ENCODE results near the gene SMAD3.

Gene SMAD3

GRCh38 chr15:67136802-67137201, 71.4 kb downstream of the SMAD3 start:
- Mint-ChIP-seq H3K4me3 (no peak overlapping the region), H3K4me1 (ENCODE audit: low read depth) (peaks cover 65% of the 10 kb centered on the region), H3K36me3 (peaks cover 3% of the 10 kb centered on the region)

GRCh38 chr15:67137319-67137718, 71.9 kb downstream of the SMAD3 start:
- Mint-ChIP-seq H3K27ac (peak overlapping the region; percentile 64), H3K9me3 (ENCODE audit: low read depth) (no peaks in the 10 kb centered on the region), H3K4me1 (ENCODE audit: low read depth) (peaks cover 65% of the 10 kb centered on the region), H3K36me3 (peaks cover 3% of the 10 kb centered on the region), H3K27me3 (no peaks in the 10 kb centered on the region), H3K4me3 (peak overlapping the region; percentile 17)

More at GRCh38 chr15:67136802-67137201, 71.4 kb downstream of the SMAD3 start:
- Mint-ChIP-seq H3K27ac (peak overlapping the region; percentile 64), H3K9me3 (ENCODE audit: low read depth) (no peaks in the 10 kb centered on the region), H3K27me3 (no peaks in the 10 kb centered on the region)

GRCh38 chr15:67137951-67138848, 72.8 kb downstream of the SMAD3 start:
- Mint-ChIP-seq H3K36me3 (peaks cover 3% of the 10 kb centered on the region), H3K4me1 (ENCODE audit: low read depth) (peaks cover 58% of the 10 kb centered on the region), H3K4me3 (no peak overlapping the region), H3K27ac (peak overlapping the region; percentile 79), H3K9me3 (ENCODE audit: low read depth) (no peaks in the 10 kb centered on the region), H3K27me3 (no peaks in the 10 kb centered on the region)

- peaks cover 3% of the 10 kb centered on the region for H3K36me3 Mint-ChIP-seq
- no peak overlapping the region for H3K27ac Mint-ChIP-seq
- no peaks in the 10 kb centered on the region for H3K27me3 Mint-ChIP-seq
- H3K4me1 Mint-ChIP-seq (ENCODE audit: low read depth), result peaks cover 48% of the 10 kb centered on the region
- no peak overlapping the region for H3K4me3 Mint-ChIP-seq
- no peaks in the 10 kb centered on the region for H3K9me3 Mint-ChIP-seq (ENCODE audit: low read depth)
Observed at GRCh38 chr15:67138891-67139855, 73.8 kb downstream of the SMAD3 start.

GRCh38 chr15:67140078-67140833, 74.9 kb downstream of the SMAD3 start:
- Mint-ChIP-seq H3K27ac (no peak overlapping the region), H3K9me3 (ENCODE audit: low read depth) (no peaks in the 10 kb centered on the region), H3K4me1 (ENCODE audit: low read depth) (peaks cover 44% of the 10 kb centered on the region), H3K36me3 (peaks cover 3% of the 10 kb centered on the region), H3K4me3 (no peak overlapping the region), H3K27me3 (no peaks in the 10 kb centered on the region)

GRCh38 chr15:67142092-67142766, 76.8 kb downstream of the SMAD3 start:
- Mint-ChIP-seq H3K9me3 (ENCODE audit: low read depth) (no peaks in the 10 kb centered on the region), H3K27me3 (no peaks in the 10 kb centered on the region), H3K36me3 (peaks cover 3% of the 10 kb centered on the region), H3K4me1 (ENCODE audit: low read depth) (peaks cover 45% of the 10 kb centered on the region), H3K4me3 (no peak overlapping the region), H3K27ac (no peak overlapping the region)

- Mint-ChIP-seq H3K4me1 (ENCODE audit: low read depth) (peaks cover 45% of the 10 kb centered on the region), H3K9me3 (ENCODE audit: low read depth) (no peaks in the 10 kb centered on the region), H3K27me3 (no peaks in the 10 kb centered on the region), H3K36me3 (peaks cover 3% of the 10 kb centered on the region), H3K27ac (no peak overlapping the region), H3K4me3 (no peak overlapping the region)
Observed at GRCh38 chr15:67142767-67143100, 77.3 kb downstream of the SMAD3 start.

GRCh38 chr15:67143646-67144045, 78.2 kb downstream of the SMAD3 start:
- no peaks in the 10 kb centered on the region for H3K27me3 Mint-ChIP-seq
- H3K4me3 Mint-ChIP-seq, result no peak overlapping the region
- H3K4me1 Mint-ChIP-seq (ENCODE audit: low read depth), result peaks cover 48% of the 10 kb centered on the region
- H3K36me3 Mint-ChIP-seq, result peaks cover under 1% of the 10 kb centered on the region
- no peaks in the 10 kb centered on the region for H3K9me3 Mint-ChIP-seq (ENCODE audit: low read depth)
- no peak overlapping the region for H3K27ac Mint-ChIP-seq

- H3K36me3 Mint-ChIP-seq, result no peaks in the 10 kb centered on the region
- peaks cover 54% of the 10 kb centered on the region for H3K4me1 Mint-ChIP-seq (ENCODE audit: low read depth)
- no peak overlapping the region for H3K4me3 Mint-ChIP-seq
- H3K9me3 Mint-ChIP-seq (ENCODE audit: low read depth), result no peaks in the 10 kb centered on the region
- no peak overlapping the region for H3K27ac Mint-ChIP-seq
- no peaks in the 10 kb centered on the region for H3K27me3 Mint-ChIP-seq
Observed at GRCh38 chr15:67144609-67145311, 79.4 kb downstream of the SMAD3 start.

- Mint-ChIP-seq H3K4me1 (ENCODE audit: low read depth) (peaks cover 57% of the 10 kb centered on the region), H3K27me3 (no peaks in the 10 kb centered on the region), H3K4me3 (no peak overlapping the region), H3K27ac (no peak overlapping the region), H3K36me3 (no peaks in the 10 kb centered on the region), H3K9me3 (ENCODE audit: low read depth) (no peaks in the 10 kb centered on the region)
Observed at GRCh38 chr15:67145312-67145610, 79.9 kb downstream of the SMAD3 start.

GRCh38 chr15:67145710-67146109, 80.3 kb downstream of the SMAD3 start:
- Mint-ChIP-seq H3K36me3 (no peaks in the 10 kb centered on the region), H3K27me3 (no peaks in the 10 kb centered on the region), H3K4me3 (no peak overlapping the region), H3K4me1 (ENCODE audit: low read depth) (peaks cover 57% of the 10 kb centered on the region), H3K9me3 (ENCODE audit: low read depth) (no peaks in the 10 kb centered on the region), H3K27ac (no peak overlapping the region)

- H3K27ac Mint-ChIP-seq, result peak overlapping the region; percentile 66
- H3K4me3 Mint-ChIP-seq, result no peak overlapping the region
- peaks cover 56% of the 10 kb centered on the region for H3K4me1 Mint-ChIP-seq (ENCODE audit: low read depth)
- no peaks in the 10 kb centered on the region for H3K27me3 Mint-ChIP-seq
- H3K9me3 Mint-ChIP-seq (ENCODE audit: low read depth), result no peaks in the 10 kb centered on the region
- no peaks in the 10 kb centered on the region for H3K36me3 Mint-ChIP-seq
Observed at GRCh38 chr15:67146234-67146633, 80.8 kb downstream of the SMAD3 start.

GRCh38 chr15:67146875-67147381, 81.5 kb downstream of the SMAD3 start:
- H3K27ac Mint-ChIP-seq, result peak overlapping the region; percentile 66
- H3K4me3 Mint-ChIP-seq, result peak overlapping the region; percentile 49
- no peaks in the 10 kb centered on the region for H3K36me3 Mint-ChIP-seq
- no peaks in the 10 kb centered on the region for H3K27me3 Mint-ChIP-seq
- no peaks in the 10 kb centered on the region for H3K9me3 Mint-ChIP-seq (ENCODE audit: low read depth)
- peaks cover 56% of the 10 kb centered on the region for H3K4me1 Mint-ChIP-seq (ENCODE audit: low read depth)
